H9 (cell line): ENCODE data around the gene TMEM95. TPM values are rescaled to one million over a fixed set of nuclear protein-coding genes. Genes with fewer than 3 reads are reported as not detected.

ENCODE experiments used
- DNase-seq: peaks from one replicate; pipeline ENCODE4 v3.0.0-alpha.2; 2017
- H2AFZ ChIP-seq: one replicate; pipeline ENCODE4 v1.6.1; 2013; ENCODE audit warnings: mild to moderate bottlenecking, low read length, control low read depth, moderate library complexity
- H2AK5ac ChIP-seq: 2 replicates; pipeline ENCODE4 v1.6.1; 2013; ENCODE audit warnings: low read length, control low read depth, mixed read lengths; ENCODE audit not compliant: insufficient read length
- H2BK120ac ChIP-seq: one replicate; pipeline ENCODE4 v1.6.1; 2013; ENCODE audit warnings: low read depth, mild to moderate bottlenecking, low read length, control low read depth, inconsistent platforms; ENCODE audit not compliant: poor library complexity, severe bottlenecking
- H2BK12ac ChIP-seq: 2 replicates; pipeline ENCODE4 v1.6.1; 2013; ENCODE audit warnings: low read length, control low read depth, mixed read lengths, low read depth; ENCODE audit not compliant: insufficient read length
- H2BK15ac ChIP-seq: 2 replicates; pipeline ENCODE4 v1.6.1; 2013; ENCODE audit warnings: low read depth, low read length, control low read depth
- H2BK20ac ChIP-seq: one replicate; pipeline ENCODE4 v1.6.1; 2013; ENCODE audit warnings: low read depth, mild to moderate bottlenecking, low read length, control low read depth, inconsistent platforms; ENCODE audit not compliant: poor library complexity, severe bottlenecking
- H2BK5ac ChIP-seq: 2 replicates; pipeline ENCODE4 v1.6.1; 2013; ENCODE audit warnings: low read length, control low read depth, mixed read lengths; ENCODE audit not compliant: insufficient read length
- H3K14ac ChIP-seq: 2 replicates; pipeline ENCODE4 v1.6.1; 2013; ENCODE audit warnings: low read length, control low read depth; ENCODE audit not compliant: insufficient read depth
- H3K18ac ChIP-seq: 2 replicates; pipeline ENCODE4 v1.6.1; 2013; ENCODE audit warnings: low read depth, mild to moderate bottlenecking, mixed read lengths, low read length, control low read depth; ENCODE audit not compliant: insufficient read length
- H3K23ac ChIP-seq: 2 replicates; pipeline ENCODE4 v1.6.1; 2013; ENCODE audit warnings: low read length, control low read depth, mixed read lengths, low read depth; ENCODE audit not compliant: insufficient read length
- H3K23me2 ChIP-seq: 2 replicates; pipeline ENCODE4 v1.6.1; 2013; ENCODE audit warnings: low read depth, mild to moderate bottlenecking, mixed read lengths, low read length, control low read depth; ENCODE audit not compliant: insufficient read length, poor library complexity, severe bottlenecking
- H3K27ac ChIP-seq: 2 replicates; pipeline ENCODE4 v1.5.1; 2013; ENCODE audit warnings: low read length, control low read depth, mixed read lengths, low read depth; ENCODE audit not compliant: insufficient read length
- H3K27me3 ChIP-seq: 2 replicates; pipeline ENCODE4 v1.6.1; 2013; ENCODE audit warnings: low read length, control low read depth, inconsistent platforms; ENCODE audit not compliant: insufficient read depth
- H3K4ac ChIP-seq: 2 replicates; pipeline ENCODE4 v1.6.1; 2013; ENCODE audit warnings: low read depth, mild to moderate bottlenecking, control low read depth, inconsistent platforms, low read length, moderate library complexity
- H3K4me1 ChIP-seq: 2 replicates; pipeline ENCODE4 v1.6.1; 2013; ENCODE audit warnings: low read length, control low read depth, inconsistent platforms; ENCODE audit not compliant: insufficient read depth
- H3K4me2 ChIP-seq: 2 replicates; pipeline ENCODE4 v1.6.1; 2013; ENCODE audit warnings: low read length, control low read depth, mixed read lengths; ENCODE audit not compliant: insufficient read length, insufficient read depth
- H3K56ac ChIP-seq: 2 replicates; pipeline ENCODE4 v1.6.1; 2013; ENCODE audit warnings: low read depth, mild to moderate bottlenecking, mixed read lengths, low read length, control low read depth; ENCODE audit not compliant: insufficient read length
- H3K79me1 ChIP-seq: 2 replicates; pipeline ENCODE4 v1.6.1; 2013; ENCODE audit warnings: low read depth, mild to moderate bottlenecking, moderate library complexity, low read length, control low read depth, inconsistent platforms; ENCODE audit not compliant: insufficient read depth, poor library complexity, severe bottlenecking
- H3K79me2 ChIP-seq: 2 replicates; pipeline ENCODE4 v1.6.1; 2013; ENCODE audit warnings: low read length, control low read depth, inconsistent platforms; ENCODE audit not compliant: insufficient read depth
- H3K9ac ChIP-seq: 2 replicates; pipeline ENCODE4 v1.6.1; 2013; ENCODE audit warnings: low read length, control low read depth, mixed read lengths; ENCODE audit not compliant: insufficient read length; ENCODE audit errors: extremely low read depth
- H3K9me3 ChIP-seq: one replicate; pipeline ENCODE4 v1.6.1; 2013; ENCODE audit warnings: low read depth, low read length, inconsistent platforms; ENCODE audit not compliant: control insufficient read depth
- H3T11ph ChIP-seq: one replicate; pipeline ENCODE4 v1.6.1; 2013; ENCODE audit warnings: mild to moderate bottlenecking, low read length, control low read depth, inconsistent platforms
- H4K20me1 ChIP-seq: one replicate; pipeline ENCODE4 v1.6.1; 2013; ENCODE audit not compliant: control insufficient read depth, insufficient read length, insufficient read depth
- H4K5ac ChIP-seq: 2 replicates; pipeline ENCODE4 v1.6.1; 2013; ENCODE audit warnings: low read depth, mild to moderate bottlenecking, mixed read lengths, low read length, control low read depth; ENCODE audit not compliant: insufficient read length
- H4K8ac ChIP-seq: replicated peaks from 2 replicates; pipeline ENCODE4 v1.6.1; 2013; ENCODE audit warnings: low read length, control low read depth, mixed read lengths, low read depth; ENCODE audit not compliant: insufficient read length
- H4K91ac ChIP-seq: 2 replicates; pipeline ENCODE4 v1.6.1; 2013; ENCODE audit warnings: low read depth, mild to moderate bottlenecking, moderate library complexity, mixed read lengths, low read length, control low read depth; ENCODE audit not compliant: insufficient read length
- H3K27ac Mint-ChIP-seq, 3 experiments: 2 replicates in 2 of 3; 3 replicates in 1 of 3; pipeline ENCODE4 v1.8.0; 2020 to 2021; ENCODE audit warnings: mixed read lengths in 3 of 3, mild to moderate bottlenecking in 1 of 3, moderate library complexity in 1 of 3
- H3K27me3 Mint-ChIP-seq: 2 replicates; pipeline ENCODE4 v1.8.0; 2021; ENCODE audit warnings: low read depth, mild to moderate bottlenecking, moderate library complexity, mixed read lengths
- H3K36me3 Mint-ChIP-seq, 3 experiments: 2 replicates in 2 of 3; 3 replicates in 1 of 3; pipeline ENCODE4 v1.8.0; 2020 to 2021; ENCODE audit warnings: low read depth in 3 of 3, mixed read lengths in 3 of 3; ENCODE audit not compliant: insufficient read depth in 1 of 3
- H3K4me1 Mint-ChIP-seq, 2 experiments: 2 replicates each; pipeline ENCODE4 v1.8.0; 2020; ENCODE audit warnings: mixed read lengths in 2 of 2
- H3K4me3 Mint-ChIP-seq, 2 experiments: 2 replicates in 1 of 2; 3 replicates in 1 of 2; pipeline ENCODE4 v1.8.0; 2020 to 2021; ENCODE audit warnings: mild to moderate bottlenecking in 2 of 2, mixed read lengths in 2 of 2, moderate library complexity in 1 of 2
- H3K9me3 Mint-ChIP-seq, 2 experiments: 2 replicates in 1 of 2; 3 replicates in 1 of 2; pipeline ENCODE4 v1.8.0; 2020; ENCODE audit warnings: mild to moderate bottlenecking in 2 of 2, mixed read lengths in 2 of 2, moderate library complexity in 1 of 2
- CTCF ChIP-seq: fragments of 200-600 bp; sonication (generic); conservative IDR thresholded peaks from 3 replicates; pipeline ENCODE4 v1.8.0; 2021; ENCODE audit warnings: antibody characterized with exemption, mild to moderate bottlenecking
- WGBS: extraction: QIAGEN DNeasy Blood & Tissue Kit; methylation state at CpG from one replicate; pipeline ENCODE4 v1.1.7; 2013; ENCODE audit warnings: missing lambda C conversion rate, low lambda C conversion rate, mixed read lengths; ENCODE audit not compliant: insufficient read length; ENCODE audit errors: extremely low coverage; 5-methylcytosine and 5-hydroxymethylcytosine counted together
- total RNA-seq: library from RNA; stranded (reverse); gene quantifications from 2 replicates; pipeline ENCODE4 v1.2.1, GENCODE V29; 2021

Gene TMEM95
- total RNA-seq, 1 experiment from 2014 or later, result not detected

- no CpG with 5 or more reads among the region's 95 CpGs for WGBS
- Histone ChIP-seq H3K9me3 (no peaks in the 10 kb centered on the region), H2BK12ac (no peak within 1 kb of the TSS), H4K20me1 (no peaks in the 10 kb centered on the region), H3K27me3 (no peaks in the 10 kb centered on the region), H3K79me1 (no peaks in the 10 kb centered on the region), H3K27ac (no peak within 1 kb of the TSS), H4K5ac (no peak within 1 kb of the TSS), H3K23ac (no peak within 1 kb of the TSS), H3K14ac (peak within 1 kb of the TSS; percentile 44; the same call in 1 of the 2 replicates), H2AFZ (no peak within 1 kb of the TSS), H4K8ac (no peak within 1 kb of the TSS), H3K4ac (no peak within 1 kb of the TSS), H2BK20ac (no peak within 1 kb of the TSS), H2BK15ac (no peak within 1 kb of the TSS), H3K56ac (no peak within 1 kb of the TSS), H3K4me1 (no peaks in the 10 kb centered on the region), H3T11ph (no peak within 1 kb of the TSS), H3K18ac (peak within 1 kb of the TSS; percentile 77), H2BK120ac (no peak within 1 kb of the TSS), H3K23me2 (peaks cover 10% of the 10 kb centered on the region), H4K91ac (no peak within 1 kb of the TSS), H3K4me2 (peak within 1 kb of the TSS; percentile 61), H3K79me2 (peaks cover 2% of the 10 kb centered on the region; the same call in 1 of the 2 replicates), H2AK5ac (no peak within 1 kb of the TSS), H2BK5ac (no peak within 1 kb of the TSS), H3K9ac (peak within 1 kb of the TSS; percentile 58)
- H3K4me3 Mint-ChIP-seq, result peak within 1 kb of the TSS; percentile 77 to 87
- peak; percentile 95 for DNase-seq
- H3K4me1 Mint-ChIP-seq, result peaks cover 26% of the 10 kb centered on the region in 2 experiments
- H3K27me3 Mint-ChIP-seq, result no peaks in the 10 kb centered on the region; the same call in 1 of the 2 replicates
- H3K9me3 Mint-ChIP-seq, result no peaks in the 10 kb centered on the region; a peak in 1 of 5 replicates
- peaks cover 46 to 78% (median 74%) of the 10 kb centered on the region in 3 experiments for H3K36me3 Mint-ChIP-seq
- TF ChIP-seq CTCF, result no peak
- peak within 1 kb of the TSS; percentile 79 to 94 (median 86); a peak in 6 of 7 replicates for H3K27ac Mint-ChIP-seq
Observed at GRCh38 chr17:7314719-7315569, 40.0 kb upstream of the TMEM95 start, which contains the start of gene GPS2. Gene GPS2, minus strand, starts transcription at chr17:7315360. Its CDS starts 308 bp downstream, at chr17:7315052.
